ENCODE results near the gene TIPIN.
A peak's percentile ranks its signal among the peaks of the same experiment; 100 is the strongest.
"Not testable (repeated sequence)": the region's sequence is repeated elsewhere in the genome, so short reads cannot be mapped to it uniquely, and the experiment has no call there.

TIPIN gene

GRCh38 chr15:66386204-66387123 lies 30.0 kb upstream of the TIPIN start, which contains the start of gene MAP2K1:
Gene MAP2K1 (plus strand): TSS chr15:66386912. CDS start chr15:66387348, 436 bp downstream.
- DNase-seq (ENCODE audit: low read depth), result peak; percentile 98

GRCh38 chr15:66381376-66381775 lies 24.9 kb upstream of the TIPIN start:
- not testable (repeated sequence) for DNase-seq (ENCODE audit: low read depth)

DNA sequence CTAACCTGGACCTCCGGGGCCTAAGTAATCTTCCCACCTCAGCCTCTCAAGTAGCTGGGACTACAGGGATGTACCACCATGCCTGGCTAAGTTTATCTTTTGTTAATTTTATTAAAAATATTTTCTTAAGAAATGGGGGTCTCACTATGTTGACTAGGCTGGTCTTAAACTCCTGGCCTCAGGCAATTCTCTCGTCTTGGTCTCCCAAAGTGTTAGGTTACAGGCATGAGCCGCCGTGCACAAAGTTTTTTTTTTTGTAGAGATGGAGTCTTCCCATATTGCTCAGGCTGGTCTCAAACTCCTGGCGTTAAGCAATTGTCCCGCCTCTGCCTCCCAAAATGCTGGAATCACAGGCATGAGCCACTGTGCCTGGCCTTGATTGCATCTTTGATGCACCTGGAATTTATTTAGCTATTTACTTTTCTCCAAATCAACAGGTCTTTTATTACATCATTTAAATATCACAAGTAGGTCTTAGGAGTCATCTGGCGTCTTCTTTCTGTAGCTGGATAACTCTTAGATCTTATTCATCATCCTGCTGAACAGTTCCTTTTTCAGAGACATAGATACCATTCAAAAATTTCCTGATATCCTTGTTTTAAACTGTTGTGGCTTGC lies 22.4 kb upstream of the TIPIN start:
- no peak for DNase-seq (ENCODE audit: low read depth)

GRCh38 chr15:66374179-66374578 lies 17.7 kb upstream of the TIPIN start:
- DNase-seq (ENCODE audit: low read depth), result no peak

GRCh38 chr15:66369773-66370651 lies 13.5 kb upstream of the TIPIN start:
- no peak for DNase-seq (ENCODE audit: low read depth)

- no peak for DNase-seq (ENCODE audit: low read depth)
Measured at GRCh38 chr15:66364944-66365528, 8.6 kb upstream of the TIPIN start.

DNA sequence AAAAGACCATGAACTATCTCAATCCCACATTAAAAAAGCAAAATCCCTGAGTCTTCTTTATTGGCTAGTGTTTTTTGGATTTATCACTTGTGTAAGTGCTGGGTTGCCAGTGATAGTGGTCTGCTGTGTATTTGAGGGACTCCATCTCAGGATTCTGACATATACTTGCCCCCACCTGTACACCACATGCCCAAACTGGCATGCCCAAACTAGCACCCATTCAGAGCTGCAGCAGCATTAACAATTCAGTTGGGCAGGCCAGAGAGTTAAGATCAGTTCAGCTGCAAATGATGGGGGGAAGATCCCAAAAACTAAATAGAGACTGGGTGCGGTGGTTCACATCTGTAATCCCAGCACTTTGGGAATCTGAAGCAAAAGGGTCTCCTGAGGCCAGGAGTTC lies 6.3 kb upstream of the TIPIN start:
- no peak for DNase-seq (ENCODE audit: low read depth)

DNA sequence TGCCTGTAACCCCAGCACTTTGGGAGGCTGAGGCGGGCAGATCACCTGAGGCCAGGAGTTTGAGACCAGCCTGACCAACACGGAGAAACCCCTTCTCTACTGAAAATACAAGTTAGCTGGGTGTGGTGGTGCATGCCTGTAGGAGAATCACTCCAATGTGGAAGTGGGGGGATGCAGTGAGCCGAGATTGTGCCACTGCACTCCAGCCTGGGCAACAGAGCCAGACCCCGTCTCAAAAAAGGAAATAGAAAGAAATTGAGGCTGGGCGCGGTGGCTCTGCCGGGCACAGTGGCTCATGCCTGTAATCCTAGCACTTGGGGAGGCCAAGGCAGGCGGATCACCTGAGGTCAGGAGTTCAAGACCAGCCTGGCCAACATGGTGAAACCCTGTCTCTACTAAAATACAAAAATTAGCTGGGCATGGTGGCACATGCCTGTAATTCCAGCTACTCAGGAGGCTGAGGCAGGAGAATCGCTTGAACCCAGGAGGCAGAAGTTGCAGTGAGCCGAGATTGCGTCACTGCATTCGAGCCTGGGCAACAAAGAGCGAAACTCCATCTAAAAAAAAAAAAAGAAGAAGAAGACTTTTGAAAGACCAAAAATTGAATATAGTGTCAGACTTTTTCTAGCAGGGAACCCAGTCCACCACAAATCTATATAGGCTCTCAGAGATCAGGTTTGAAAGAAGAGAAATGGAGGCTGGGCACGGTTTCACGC lies 5.4 kb upstream of the TIPIN start:
- not testable (repeated sequence) for DNase-seq (ENCODE audit: low read depth)

DNA sequence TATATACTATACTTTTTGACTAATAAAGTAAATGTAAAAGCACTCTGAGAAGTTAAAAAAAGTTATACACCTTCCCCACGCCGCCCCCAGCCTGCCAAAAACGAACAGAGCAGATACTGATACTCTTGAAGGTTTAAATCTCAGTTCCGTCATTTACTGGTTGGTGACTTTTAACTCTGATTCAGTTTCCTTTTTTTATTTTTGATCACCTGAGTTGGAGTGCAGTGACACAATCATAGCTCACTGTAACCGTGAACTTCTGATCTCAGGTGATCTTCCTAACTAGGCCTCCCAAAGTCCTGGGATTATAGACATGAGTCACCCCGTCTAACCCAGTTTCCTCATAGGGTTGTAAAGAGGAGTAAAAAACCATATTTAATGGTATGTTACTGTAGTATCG lies 3.3 kb upstream of the TIPIN start:
- DNase-seq (ENCODE audit: low read depth), result no peak

GRCh38 chr15:66356077-66356358 lies 467 bp downstream of the TIPIN start:
- DNase-seq (ENCODE audit: low read depth), result no peak

DNA sequence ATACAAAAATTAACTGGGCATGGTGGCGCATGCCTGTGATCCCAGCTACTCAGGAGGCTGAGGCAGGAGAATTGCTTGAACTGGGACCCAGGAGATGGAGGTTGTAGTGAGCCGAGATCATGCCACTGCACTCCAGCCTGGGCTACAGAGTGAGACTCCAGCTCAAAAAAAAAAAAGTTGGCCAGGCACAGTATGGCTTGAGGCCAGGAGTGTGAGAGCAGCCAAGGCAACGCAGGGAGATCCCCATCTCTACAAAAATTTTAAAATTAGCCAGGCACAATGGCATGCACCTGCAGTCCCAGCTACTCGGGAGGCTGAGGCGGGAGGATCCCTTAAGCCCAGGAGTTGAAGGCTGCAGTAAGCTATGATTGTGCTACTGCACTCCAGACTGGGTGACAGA lies 8.0 kb downstream of the TIPIN start:
- not testable (repeated sequence) for DNase-seq (ENCODE audit: low read depth)

DNA sequence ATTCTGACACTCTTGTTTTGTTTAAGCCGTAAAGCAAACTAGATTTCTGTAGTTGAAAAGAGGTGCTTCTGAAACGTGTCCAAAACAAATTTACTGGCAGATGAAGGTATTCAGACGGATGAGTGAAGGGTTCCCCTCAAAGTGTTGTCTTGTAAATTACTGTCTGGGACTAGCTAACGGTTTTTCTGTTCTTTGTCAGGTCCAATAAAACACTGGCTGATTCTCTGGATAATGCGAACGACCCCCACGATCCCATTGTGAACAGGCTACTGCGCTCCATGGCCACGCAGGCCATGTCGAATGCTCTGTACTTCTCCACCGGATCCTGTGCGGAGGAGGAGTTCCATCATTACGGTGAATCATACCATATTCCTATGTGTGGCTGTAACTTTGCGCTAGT lies 27.7 kb downstream of the TIPIN start:
- DNase-seq (ENCODE audit: low read depth), result no peak

DNA sequence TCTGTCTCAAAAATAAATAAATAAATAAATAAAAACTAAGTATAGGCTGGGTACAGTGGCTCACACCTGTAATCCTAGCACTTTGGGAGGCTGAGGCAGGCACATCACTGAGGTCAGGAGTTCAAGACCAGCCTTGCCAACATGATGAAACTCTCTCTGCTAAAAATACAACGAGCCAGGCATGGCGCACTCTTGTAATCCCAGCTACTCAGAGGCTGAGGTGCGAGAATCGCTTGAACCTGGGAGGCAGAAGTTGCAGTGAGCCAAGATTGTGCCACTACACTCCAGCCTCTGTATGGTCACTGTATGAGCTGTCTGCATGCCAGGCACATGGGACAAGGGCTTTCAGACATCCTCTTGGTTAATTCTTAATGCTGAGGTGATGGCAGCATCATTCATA lies 28.7 kb downstream of the TIPIN start:
- DNase-seq (ENCODE audit: low read depth), result no peak

GRCh38 chr15:66326051-66326450 lies 30.4 kb downstream of the TIPIN start:
- no peak for DNase-seq (ENCODE audit: low read depth)

DNA sequence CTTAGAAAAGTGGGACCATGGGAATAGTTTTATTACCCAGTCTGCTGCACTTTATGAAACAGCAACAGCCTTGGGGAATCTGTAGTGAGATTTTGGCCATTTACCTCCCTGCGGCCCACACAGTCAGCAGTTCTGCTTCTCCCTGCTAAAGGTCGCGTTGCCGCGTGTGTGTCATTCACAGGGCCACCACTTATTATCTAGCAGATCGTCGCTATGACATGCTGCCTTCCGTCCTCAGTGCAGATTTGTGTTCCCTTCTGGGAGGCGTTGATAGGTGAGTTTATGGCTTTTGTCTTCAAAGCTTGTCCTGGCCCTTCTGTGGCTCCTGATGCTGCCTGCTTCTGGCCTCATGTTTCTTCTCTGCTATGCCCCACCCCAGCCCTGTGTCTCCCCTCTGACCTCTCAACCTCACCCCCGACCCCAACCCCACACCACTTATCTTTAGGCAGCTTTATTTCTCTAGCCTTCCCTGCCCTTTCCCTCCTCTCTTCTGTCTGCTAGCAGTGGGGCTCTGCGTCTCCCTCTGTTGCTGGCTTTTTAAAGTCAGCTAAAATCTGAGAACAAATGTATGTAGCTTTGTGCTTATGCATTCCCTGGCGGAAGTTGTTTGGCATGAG lies 33.1 kb downstream of the TIPIN start:
- no peak for DNase-seq (ENCODE audit: low read depth)

GRCh38 chr15:66312144-66312543 lies 44.3 kb downstream of the TIPIN start:
- DNase-seq (ENCODE audit: low read depth), result no peak

DNA sequence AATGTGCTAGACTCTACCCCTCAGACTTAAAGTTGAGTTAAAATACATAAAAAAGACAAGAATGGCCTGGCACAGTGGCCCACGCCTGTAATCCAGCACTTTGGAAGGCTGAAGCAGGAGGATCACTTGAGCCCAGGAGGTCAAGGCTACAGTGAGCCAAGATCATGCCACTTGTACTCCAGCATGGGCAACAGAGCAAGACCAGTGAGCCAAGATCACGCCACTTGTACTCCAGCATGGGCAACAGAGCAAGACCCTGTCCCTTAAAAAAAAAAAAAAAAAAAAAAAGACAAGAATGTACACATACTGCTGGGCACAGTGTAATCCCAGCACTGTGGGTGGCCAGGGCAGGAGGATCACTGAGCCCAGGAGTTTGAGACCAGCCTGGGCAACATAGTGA lies 45.7 kb downstream of the TIPIN start:
- no peak for DNase-seq (ENCODE audit: low read depth)

DNA sequence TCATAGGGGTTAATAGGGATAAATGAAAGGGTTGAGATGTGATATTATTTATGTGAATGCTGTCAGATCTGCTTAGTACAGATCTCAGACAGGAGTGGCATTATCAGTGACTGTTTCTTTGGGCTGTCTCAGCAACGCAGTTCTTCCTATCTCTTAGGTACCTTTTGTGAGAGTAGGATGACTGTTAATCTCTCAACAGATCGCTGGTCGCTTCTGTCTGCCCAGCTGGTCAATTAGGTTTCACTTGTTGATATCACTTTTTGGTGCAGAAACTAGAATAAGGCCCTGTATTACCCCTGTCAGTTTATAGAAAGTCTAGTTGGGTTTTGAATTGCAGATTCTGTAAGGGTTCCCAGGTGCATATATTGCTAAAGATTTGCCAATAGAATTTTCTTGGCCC lies 46.7 kb downstream of the TIPIN start:
- no peak for DNase-seq (ENCODE audit: low read depth)

DNA sequence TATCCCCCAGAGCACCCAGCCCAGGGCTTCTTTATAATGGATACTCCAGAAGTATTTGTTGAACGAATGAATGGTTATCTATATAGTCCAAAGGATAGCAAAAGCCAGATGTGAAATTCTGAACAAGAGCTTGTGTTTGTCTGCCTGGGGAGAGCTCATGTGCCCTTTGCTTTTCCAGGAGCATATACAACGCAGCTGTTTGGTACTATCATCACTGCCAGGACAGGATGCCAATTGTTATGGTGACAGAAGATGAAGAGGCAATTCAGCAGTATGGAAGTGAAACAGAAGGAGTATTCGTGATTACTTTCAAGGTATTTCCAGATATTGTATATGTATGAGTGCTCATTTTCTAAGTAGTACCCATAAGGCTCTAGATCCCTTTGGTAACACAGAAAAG lies 48.0 kb downstream of the TIPIN start:
- DNase-seq (ENCODE audit: low read depth), result no peak

DNA sequence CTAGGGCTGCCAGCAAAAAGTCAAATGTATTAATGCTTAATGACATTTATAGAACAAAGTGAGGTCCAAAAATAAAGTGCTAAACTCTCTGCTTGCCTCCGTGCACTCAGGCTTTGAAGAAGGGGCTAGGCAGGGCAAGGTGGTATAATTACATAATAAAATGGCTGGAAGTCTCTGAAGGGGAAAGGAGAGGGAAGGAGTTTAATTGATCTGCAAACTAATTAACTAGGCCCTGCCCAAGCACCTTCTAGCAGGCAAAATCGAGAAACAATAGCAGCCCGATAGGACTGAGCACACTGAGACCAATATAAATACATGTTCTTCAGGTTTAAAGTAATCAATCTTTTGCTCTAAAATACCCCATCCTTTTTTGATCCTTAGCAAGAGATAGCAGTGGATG lies 50.1 kb downstream of the TIPIN start:
- DNase-seq (ENCODE audit: low read depth), result no peak

GRCh38 chr15:66304425-66304824 lies 52.1 kb downstream of the TIPIN start:
- not testable (repeated sequence) for DNase-seq (ENCODE audit: low read depth)
